WTC11 (cell line): ENCODE data around the gene DMD. TPM values are rescaled to one million over a fixed set of nuclear protein-coding genes. Genes with fewer than 3 reads are reported as not detected.
A peak's percentile ranks its signal among the peaks of the same experiment; 100 is the strongest.
"Not testable (repeated sequence)": the region's sequence is repeated elsewhere in the genome, so short reads cannot be mapped to it uniquely, and the experiment has no call there.

Experiments
- ATAC-seq: fragments of 200-7000 bp; cut with Tn5 transposase; 2 replicates; pipeline ENCODE4 v1.10.0; 2021; ENCODE audit warnings: mild to moderate bottlenecking, moderate library complexity
- CTCF ChIA-PET: fragments of 300-600 bp; sonication (Branson Sonifier 250); formaldehyde crosslinking; loops from one replicate; lab custom pipeline; 2021; ENCODE audit warnings: antibody characterized with exemption; lab: Charles Lee
- POLR2A ChIA-PET: fragments of 350-600 bp; sonication (Branson Sonifier 250); formaldehyde crosslinking; loops from one replicate; lab custom pipeline; 2021; ENCODE audit warnings: antibody characterized with exemption; lab: Charles Lee
- DNase-seq: peaks from one replicate; pipeline ENCODE4 v3.0.0; 2021; ENCODE audit warnings: low spot score
- H3K27ac Mint-ChIP-seq: 2 replicates; pipeline ENCODE4 v1.8.0; 2021; ENCODE audit warnings: mixed read lengths
- H3K27me3 Mint-ChIP-seq: 2 replicates; pipeline ENCODE4 v1.8.0; 2021; ENCODE audit warnings: low read depth, mild to moderate bottlenecking, moderate library complexity, mixed read lengths
- H3K36me3 Mint-ChIP-seq: 2 replicates; pipeline ENCODE4 v1.8.0; 2021; ENCODE audit warnings: mixed read lengths
- H3K4me1 Mint-ChIP-seq: 2 replicates; pipeline ENCODE4 v1.8.0; 2022; ENCODE audit warnings: mixed read lengths
- H3K4me3 Mint-ChIP-seq: 2 replicates; pipeline ENCODE4 v1.8.0; 2021; ENCODE audit warnings: mild to moderate bottlenecking, moderate library complexity, mixed read lengths
- H3K9me3 Mint-ChIP-seq: 2 replicates; pipeline ENCODE4 v1.8.0; 2021; ENCODE audit warnings: mixed read lengths
- ATF2 ChIP-seq: sonication (generic); formaldehyde crosslinking; IDR thresholded peaks from 2 replicates; pipeline ENCODE4 v1.8.1; 2022; ENCODE audit warnings: low read depth, missing genetic modification reagents, borderline replicate concordance
- CREB1 ChIP-seq: sonication (generic); formaldehyde crosslinking; IDR thresholded peaks from 2 replicates; pipeline ENCODE4 v1.8.0; 2023; ENCODE audit warnings: mild to moderate bottlenecking, missing genetic modification reagents
- ESRRA ChIP-seq: sonication (generic); formaldehyde crosslinking; IDR thresholded peaks from 2 replicates; pipeline ENCODE4 v1.8.1; 2022; ENCODE audit warnings: mild to moderate bottlenecking, missing genetic modification reagents, borderline replicate concordance
- FOXK1 ChIP-seq: sonication (generic); formaldehyde crosslinking; IDR thresholded peaks from 2 replicates; pipeline ENCODE4 v1.8.0; 2022; ENCODE audit warnings: mild to moderate bottlenecking, moderate library complexity, missing genetic modification reagents
- JAZF1 ChIP-seq: fragments of 250-450 bp; sonication (Bioruptor Pico); IDR thresholded peaks from 2 replicates; pipeline ENCODE4 v1.9.0; 2021; ENCODE audit warnings: moderate library complexity, mild to moderate bottlenecking, inconsistent platforms
- JUN ChIP-seq: sonication (generic); formaldehyde crosslinking; IDR thresholded peaks from 2 replicates; pipeline ENCODE4 v1.8.0; 2023; ENCODE audit warnings: mild to moderate bottlenecking, missing genetic modification reagents
- NR2C2 ChIP-seq: sonication (generic); formaldehyde crosslinking; IDR thresholded peaks from 2 replicates; pipeline ENCODE4 v1.8.0; 2022; ENCODE audit warnings: mild to moderate bottlenecking, missing genetic modification reagents
- TP53 ChIP-seq: sonication (generic); formaldehyde crosslinking; IDR thresholded peaks from 2 replicates; pipeline ENCODE4 v1.8.1; 2023; ENCODE audit warnings: mild to moderate bottlenecking, missing genetic modification reagents
- USF1 ChIP-seq: sonication (generic); formaldehyde crosslinking; IDR thresholded peaks from 2 replicates; pipeline ENCODE4 v1.8.0; 2022; ENCODE audit warnings: mild to moderate bottlenecking, missing genetic modification reagents
- ZBTB21 ChIP-seq: sonication (generic); formaldehyde crosslinking; IDR thresholded peaks from 2 replicates; pipeline ENCODE4 v1.8.1; 2023; ENCODE audit warnings: mild to moderate bottlenecking, missing genetic modification reagents, borderline replicate concordance
- ZNF138 ChIP-seq: sonication (generic); formaldehyde crosslinking; conservative IDR thresholded peaks from 2 replicates; pipeline ENCODE4 v1.8.1; 2022; ENCODE audit warnings: mild to moderate bottlenecking, moderate library complexity, missing genetic modification reagents
- total RNA-seq: library from RNA; stranded (reverse); gene quantifications from 3 replicates; pipeline ENCODE4 v1.2.3, GENCODE V29; 2021
- TF ChIP-seq, protein P1 (sequence below): fragments of 250-450 bp; sonication (Bioruptor Pico); IDR thresholded peaks from 2 replicates; pipeline ENCODE4 v2.1.2; 2022; ENCODE audit warnings: mild to moderate bottlenecking, moderate library complexity
- TF ChIP-seq, protein P2 (sequence below): sonication (generic); formaldehyde crosslinking; conservative IDR thresholded peaks from 2 replicates; pipeline ENCODE4 v1.8.1; 2022; ENCODE audit warnings: mild to moderate bottlenecking, missing genetic modification reagents
- TF ChIP-seq, protein P3 (sequence below): sonication (generic); formaldehyde crosslinking; IDR thresholded peaks from 2 replicates; pipeline ENCODE4 v1.8.1; 2022; ENCODE audit warnings: low read depth, mild to moderate bottlenecking, moderate library complexity, missing genetic modification reagents, borderline replicate concordance
- TF ChIP-seq, protein P4 (sequence below): fragments of 200-600 bp; IDR thresholded peaks from 2 replicates; pipeline ENCODE4 v1.8.0; 2022; ENCODE audit warnings: antibody characterized with exemption

DMD gene
- total RNA-seq, 1 experiment from 2014 or later = 9.1 TPM

- no peak for TF ChIP-seq USF1
- TF ChIP-seq NR2C2 (CRISPR knock-in tag) = no peak
- TF ChIP-seq ZNF138 = no peak
- TF ChIP-seq, protein P1, sequence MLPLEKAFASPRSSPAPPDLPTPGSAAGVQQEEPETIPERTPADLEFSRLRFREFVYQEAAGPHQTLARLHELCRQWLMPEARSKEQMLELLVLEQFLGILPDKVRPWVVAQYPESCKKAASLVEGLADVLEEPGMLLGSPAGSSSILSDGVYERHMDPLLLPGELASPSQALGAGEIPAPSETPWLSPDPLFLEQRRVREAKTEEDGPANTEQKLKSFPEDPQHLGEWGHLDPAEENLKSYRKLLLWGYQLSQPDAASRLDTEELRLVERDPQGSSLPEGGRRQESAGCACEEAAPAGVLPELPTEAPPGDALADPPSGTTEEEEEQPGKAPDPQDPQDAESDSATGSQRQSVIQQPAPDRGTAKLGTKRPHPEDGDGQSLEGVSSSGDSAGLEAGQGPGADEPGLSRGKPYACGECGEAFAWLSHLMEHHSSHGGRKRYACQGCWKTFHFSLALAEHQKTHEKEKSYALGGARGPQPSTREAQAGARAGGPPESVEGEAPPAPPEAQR (CRISPR knock-in tag) = no peak
- TF ChIP-seq, all 79 proteins: peak for 0
Measured at GRCh38 chrX:31589503-31589902, 1621.8 kb downstream of the DMD start (continued).

GRCh38 chrX:31588355-31588754, 1623.0 kb downstream of the DMD start:
- peaks cover 6% of the 10 kb centered on the region; the same call in 1 of the 2 replicates for H3K9me3 Mint-ChIP-seq
- DNase-seq (no peak), ATAC-seq (no peak)
- no peaks in the 10 kb centered on the region for H3K27me3 Mint-ChIP-seq
- H3K4me3 Mint-ChIP-seq = no peak overlapping the region
- H3K4me1 Mint-ChIP-seq = peaks cover 20% of the 10 kb centered on the region
- TF ChIP-seq CREB1 = no peak
- TF ChIP-seq ZBTB21 = no peak
- no peak for TF ChIP-seq FOXK1 (CRISPR knock-in tag)
- no peak for TF ChIP-seq TP53 (CRISPR knock-in tag)
- TF ChIP-seq, protein P2, sequence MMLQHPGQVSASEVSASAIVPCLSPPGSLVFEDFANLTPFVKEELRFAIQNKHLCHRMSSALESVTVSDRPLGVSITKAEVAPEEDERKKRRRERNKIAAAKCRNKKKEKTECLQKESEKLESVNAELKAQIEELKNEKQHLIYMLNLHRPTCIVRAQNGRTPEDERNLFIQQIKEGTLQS (CRISPR knock-in tag) = no peak
- no peaks in the 10 kb centered on the region for H3K36me3 Mint-ChIP-seq
- CTCF ChIA-PET = no interaction called here
- POLR2A ChIA-PET = no interaction called here
- H3K27ac Mint-ChIP-seq = no peak overlapping the region

- H3K36me3 Mint-ChIP-seq, DNase-seq, POLR2A ChIA-PET, H3K27ac Mint-ChIP-seq, H3K4me3 Mint-ChIP-seq, CTCF ChIA-PET, H3K27me3 Mint-ChIP-seq, H3K9me3 Mint-ChIP-seq, ATAC-seq: not testable (repeated sequence)
- H3K4me1 Mint-ChIP-seq = peaks cover 29% of the 10 kb centered on the region
Measured at GRCh38 chrX:31583892-31584291, 1627.5 kb downstream of the DMD start.

- ChIA-PET POLR2A (no interaction called here), CTCF (interaction anchor here (0.5 kb wide), 1 partner anchor 383 kb away, joined by 3 read pairs; no protein-coding TSS in a partner anchor)
- no peaks in the 10 kb centered on the region for H3K27me3 Mint-ChIP-seq
- H3K4me1 Mint-ChIP-seq = peaks cover 18% of the 10 kb centered on the region
- DNase-seq (no peak), ATAC-seq (peak; percentile 46; the same call in 1 of the 2 replicates)
- no peak overlapping the region for H3K4me3 Mint-ChIP-seq
- no peaks in the 10 kb centered on the region for H3K36me3 Mint-ChIP-seq
- H3K27ac Mint-ChIP-seq = no peak overlapping the region
- peaks cover 6% of the 10 kb centered on the region; the same call in 1 of the 2 replicates for H3K9me3 Mint-ChIP-seq
- TF ChIP-seq, protein P3, sequence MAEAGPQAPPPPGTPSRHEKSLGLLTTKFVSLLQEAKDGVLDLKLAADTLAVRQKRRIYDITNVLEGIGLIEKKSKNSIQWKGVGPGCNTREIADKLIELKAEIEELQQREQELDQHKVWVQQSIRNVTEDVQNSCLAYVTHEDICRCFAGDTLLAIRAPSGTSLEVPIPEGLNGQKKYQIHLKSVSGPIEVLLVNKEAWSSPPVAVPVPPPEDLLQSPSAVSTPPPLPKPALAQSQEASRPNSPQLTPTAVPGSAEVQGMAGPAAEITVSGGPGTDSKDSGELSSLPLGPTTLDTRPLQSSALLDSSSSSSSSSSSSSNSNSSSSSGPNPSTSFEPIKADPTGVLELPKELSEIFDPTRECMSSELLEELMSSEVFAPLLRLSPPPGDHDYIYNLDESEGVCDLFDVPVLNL (CRISPR knock-in tag) = no peak
- TF ChIP-seq ATF2 (CRISPR knock-in tag) = no peak
- no peak for TF ChIP-seq CREB1
- no peak for TF ChIP-seq ESRRA
- no peak for TF ChIP-seq JUN (CRISPR knock-in tag)
- TF ChIP-seq JAZF1 (CRISPR knock-in tag) = no peak
- TF ChIP-seq, protein P4, sequence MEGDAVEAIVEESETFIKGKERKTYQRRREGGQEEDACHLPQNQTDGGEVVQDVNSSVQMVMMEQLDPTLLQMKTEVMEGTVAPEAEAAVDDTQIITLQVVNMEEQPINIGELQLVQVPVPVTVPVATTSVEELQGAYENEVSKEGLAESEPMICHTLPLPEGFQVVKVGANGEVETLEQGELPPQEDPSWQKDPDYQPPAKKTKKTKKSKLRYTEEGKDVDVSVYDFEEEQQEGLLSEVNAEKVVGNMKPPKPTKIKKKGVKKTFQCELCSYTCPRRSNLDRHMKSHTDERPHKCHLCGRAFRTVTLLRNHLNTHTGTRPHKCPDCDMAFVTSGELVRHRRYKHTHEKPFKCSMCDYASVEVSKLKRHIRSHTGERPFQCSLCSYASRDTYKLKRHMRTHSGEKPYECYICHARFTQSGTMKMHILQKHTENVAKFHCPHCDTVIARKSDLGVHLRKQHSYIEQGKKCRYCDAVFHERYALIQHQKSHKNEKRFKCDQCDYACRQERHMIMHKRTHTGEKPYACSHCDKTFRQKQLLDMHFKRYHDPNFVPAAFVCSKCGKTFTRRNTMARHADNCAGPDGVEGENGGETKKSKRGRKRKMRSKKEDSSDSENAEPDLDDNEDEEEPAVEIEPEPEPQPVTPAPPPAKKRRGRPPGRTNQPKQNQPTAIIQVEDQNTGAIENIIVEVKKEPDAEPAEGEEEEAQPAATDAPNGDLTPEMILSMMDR = no peak
Measured at GRCh38 chrX:31580726-31581125, 1630.6 kb downstream of the DMD start.
